Measurements from ENCODE around the gene PHLDA3.
A peak's percentile ranks its signal among the peaks of the same experiment; 100 is the strongest.

PHLDA3 gene

GRCh38 chr1:201468501-201468843 lies 516 bp downstream of the PHLDA3 start (continued):
- TF ChIP-seq REPIN1 (tag by site-specific recombination; IDR thresholded peaks at IDR 0.05; ENCODE audit: low read depth), result 0 out of 2 replicates have a peak, but pooled peaks have one; percentile 10
- TF ChIP-seq PBX3 (CRISPR knock-in tag; IDR thresholded peaks at IDR 0.05), result no peak
- TF ChIP-seq ZNF658 (tag by site-specific recombination; IDR thresholded peaks at IDR 0.05), result no peak
- peak; percentile 17; the same call in 1 of the 2 replicates for TF ChIP-seq KLF16 (tag by site-specific recombination; IDR thresholded peaks at IDR 0.05)

DNA sequence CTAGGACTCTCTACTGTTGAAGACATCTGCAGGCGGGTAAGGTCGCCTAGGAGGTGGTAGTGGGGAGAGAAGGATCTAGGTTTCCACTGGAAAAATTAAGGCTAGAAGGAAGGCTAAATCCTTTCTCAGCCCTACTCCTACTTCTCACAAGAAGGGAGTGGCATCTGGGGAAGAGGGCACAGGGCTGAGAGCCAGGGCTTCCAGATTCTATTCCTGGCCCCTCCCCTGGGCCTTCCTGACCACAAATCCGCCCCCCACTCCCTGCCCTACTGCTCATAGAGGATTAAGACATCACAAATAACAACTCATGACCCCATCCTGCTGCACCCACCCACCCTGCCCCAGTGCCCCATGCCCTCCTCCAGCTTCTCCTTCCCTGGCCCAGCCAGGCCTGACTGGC lies 2.5 kb downstream of the PHLDA3 start:
- Histone ChIP-seq H3K4me1 (ENCODE audit: control insufficient read depth, insufficient read depth, low read length) (peaks cover 6% of the 10 kb centered on the region; the same call in 1 of the 2 replicates), H3K9me3 (ENCODE audit: control insufficient read depth, insufficient read depth, low read depth, low read length) (no peaks in the 10 kb centered on the region), H3K36me3 (ENCODE audit: control insufficient read depth in 2 of 2, insufficient read depth in 1 of 2, low read length in 2 of 2) (peaks cover 3 to 40% of the 10 kb centered on the region in 2 experiments; a peak in 2 of 3 replicates), H3K27ac (ENCODE audit: extremely low read depth, low read depth, low read length) (no peak overlapping the region), H3K4me3 (ENCODE audit: low read depth, low read length) (peak overlapping the region; percentile 71)
- POLR2A ChIA-PET, result interaction anchor here (3.8 kb wide), 1 partner anchor 11 kb away, joined by 17 read pairs; no protein-coding TSS in a partner anchor
- TF ChIP-seq ZNF664 (tag by site-specific recombination; IDR thresholded peaks at IDR 0.05), result no peak
- TF ChIP-seq TCF7L2 (IDR thresholded peaks at IDR 0.05; ENCODE audit: borderline replicate concordance, low read depth, low read length), result no peak
- TF ChIP-seq ZNF423 (tag by site-specific recombination; IDR thresholded peaks at IDR 0.05), result no peak
- no peak for TF ChIP-seq ZIC2 (tag by site-specific recombination; IDR thresholded peaks at IDR 0.05)
- 0 out of 2 replicates have a peak, but pooled peaks have one; percentile 11 for TF ChIP-seq WT1 (tag by site-specific recombination; IDR thresholded peaks at IDR 0.05)
- no peak for TF ChIP-seq ZBTB1 (tag by site-specific recombination; IDR thresholded peaks at IDR 0.05)
- TF ChIP-seq ZNF707 (tag by site-specific recombination; IDR thresholded peaks at IDR 0.05), result no peak
- TF ChIP-seq ZFHX2 (tag by site-specific recombination; conservative IDR thresholded peaks at IDR 0.05), result peak; percentile 47
- TF ChIP-seq ZNF175 (tag by site-specific recombination; IDR thresholded peaks at IDR 0.05), result no peak
- TF ChIP-seq SALL2 (tag by site-specific recombination; IDR thresholded peaks at IDR 0.05; ENCODE audit: borderline replicate concordance), result no peak
- no peak for TF ChIP-seq ZNF24 (tag by site-specific recombination; IDR thresholded peaks at IDR 0.05)
- peak; percentile 70 for TF ChIP-seq KLF1 (tag by site-specific recombination; IDR thresholded peaks at IDR 0.05)
- TF ChIP-seq, protein P1, sequence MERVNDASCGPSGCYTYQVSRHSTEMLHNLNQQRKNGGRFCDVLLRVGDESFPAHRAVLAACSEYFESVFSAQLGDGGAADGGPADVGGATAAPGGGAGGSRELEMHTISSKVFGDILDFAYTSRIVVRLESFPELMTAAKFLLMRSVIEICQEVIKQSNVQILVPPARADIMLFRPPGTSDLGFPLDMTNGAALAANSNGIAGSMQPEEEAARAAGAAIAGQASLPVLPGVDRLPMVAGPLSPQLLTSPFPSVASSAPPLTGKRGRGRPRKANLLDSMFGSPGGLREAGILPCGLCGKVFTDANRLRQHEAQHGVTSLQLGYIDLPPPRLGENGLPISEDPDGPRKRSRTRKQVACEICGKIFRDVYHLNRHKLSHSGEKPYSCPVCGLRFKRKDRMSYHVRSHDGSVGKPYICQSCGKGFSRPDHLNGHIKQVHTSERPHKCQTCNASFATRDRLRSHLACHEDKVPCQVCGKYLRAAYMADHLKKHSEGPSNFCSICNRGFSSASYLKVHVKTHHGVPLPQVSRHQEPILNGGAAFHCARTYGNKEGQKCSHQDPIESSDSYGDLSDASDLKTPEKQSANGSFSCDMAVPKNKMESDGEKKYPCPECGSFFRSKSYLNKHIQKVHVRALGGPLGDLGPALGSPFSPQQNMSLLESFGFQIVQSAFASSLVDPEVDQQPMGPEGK (tag by site-specific recombination; IDR thresholded peaks at IDR 0.05), result peak; percentile 24; the same call in 1 of the 2 replicates
- peak; percentile 51; the same call in 1 of the 2 replicates for TF ChIP-seq EGR2 (tag by site-specific recombination; IDR thresholded peaks at IDR 0.05; ENCODE audit: low read depth)
- CTCF ChIA-PET, result interaction anchor here (0.7 to 6.3 kb wide), 7 partner anchors 10 to 46 kb away, joined by 3 to 44 read pairs (median 6); no protein-coding TSS in a partner anchor

DNA sequence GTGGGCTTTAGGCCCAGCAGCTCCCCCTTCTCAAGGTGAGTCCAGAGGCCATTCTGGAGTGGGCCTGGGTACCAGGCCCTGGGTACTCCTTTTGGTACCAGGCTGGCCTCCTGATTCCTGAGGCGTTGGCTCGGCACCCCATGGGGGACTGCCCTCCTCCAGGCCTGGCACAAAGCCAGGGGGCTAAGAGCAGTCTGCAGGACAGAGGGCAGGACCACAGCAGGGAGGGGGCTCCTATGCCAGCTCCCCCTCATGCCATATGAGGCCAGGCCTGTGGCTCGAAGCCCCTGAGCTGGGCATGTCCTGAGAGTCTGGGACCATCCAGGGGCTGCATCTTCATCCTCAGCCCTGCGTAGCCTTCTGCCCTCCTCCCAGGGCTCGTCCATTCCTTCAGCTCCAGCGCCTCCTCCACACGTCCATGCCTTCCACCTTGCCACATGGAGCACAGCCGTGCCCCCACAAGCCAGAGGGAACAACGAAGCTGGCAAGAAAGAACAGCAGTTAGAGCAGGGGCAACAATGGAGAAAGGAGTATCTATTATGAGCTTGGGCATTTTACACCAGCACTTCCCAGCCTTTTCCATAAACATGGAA lies 3.2 kb downstream of the PHLDA3 start:
- ChIA-PET CTCF (interaction anchor here (0.8 to 6.3 kb wide), 4 partner anchors 14 to 47 kb away, joined by 3 to 44 read pairs (median 10); no protein-coding TSS in a partner anchor), POLR2A (interaction anchor here (0.6 to 3.8 kb wide), 2 partner anchors 10 to 354 kb away, joined by 3 to 17 read pairs; no protein-coding TSS in a partner anchor)
- Histone ChIP-seq H3K4me3 (ENCODE audit: low read depth, low read length) (no peak overlapping the region), H3K36me3 (ENCODE audit: control insufficient read depth in 2 of 2, insufficient read depth in 1 of 2, low read length in 2 of 2) (peaks cover 3 to 40% of the 10 kb centered on the region in 2 experiments; a peak in 2 of 3 replicates), H3K9me3 (ENCODE audit: control insufficient read depth, insufficient read depth, low read depth, low read length) (no peaks in the 10 kb centered on the region), H3K27ac (ENCODE audit: extremely low read depth, low read depth, low read length) (no peak overlapping the region), H3K4me1 (ENCODE audit: control insufficient read depth, insufficient read depth, low read length) (peaks cover 11% of the 10 kb centered on the region)
- no peak for TF ChIP-seq SP2 (tag by site-specific recombination; IDR thresholded peaks at IDR 0.05)
- TF ChIP-seq, protein P2, sequence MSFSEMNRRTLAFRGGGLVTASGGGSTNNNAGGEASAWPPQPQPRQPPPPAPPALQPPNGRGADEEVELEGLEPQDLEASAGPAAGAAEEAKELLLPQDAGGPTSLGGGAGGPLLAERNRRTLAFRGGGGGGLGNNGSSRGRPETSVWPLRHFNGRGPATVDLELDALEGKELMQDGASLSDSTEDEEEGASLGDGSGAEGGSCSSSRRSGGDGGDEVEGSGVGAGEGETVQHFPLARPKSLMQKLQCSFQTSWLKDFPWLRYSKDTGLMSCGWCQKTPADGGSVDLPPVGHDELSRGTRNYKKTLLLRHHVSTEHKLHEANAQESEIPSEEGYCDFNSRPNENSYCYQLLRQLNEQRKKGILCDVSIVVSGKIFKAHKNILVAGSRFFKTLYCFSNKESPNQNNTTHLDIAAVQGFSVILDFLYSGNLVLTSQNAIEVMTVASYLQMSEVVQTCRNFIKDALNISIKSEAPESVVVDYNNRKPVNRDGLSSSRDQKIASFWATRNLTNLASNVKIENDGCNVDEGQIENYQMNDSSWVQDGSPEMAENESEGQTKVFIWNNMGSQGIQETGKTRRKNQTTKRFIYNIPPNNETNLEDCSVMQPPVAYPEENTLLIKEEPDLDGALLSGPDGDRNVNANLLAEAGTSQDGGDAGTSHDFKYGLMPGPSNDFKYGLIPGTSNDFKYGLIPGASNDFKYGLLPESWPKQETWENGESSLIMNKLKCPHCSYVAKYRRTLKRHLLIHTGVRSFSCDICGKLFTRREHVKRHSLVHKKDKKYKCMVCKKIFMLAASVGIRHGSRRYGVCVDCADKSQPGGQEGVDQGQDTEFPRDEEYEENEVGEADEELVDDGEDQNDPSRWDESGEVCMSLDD (tag by site-specific recombination; IDR thresholded peaks at IDR 0.05), result no peak
- TF ChIP-seq ZIC2 (tag by site-specific recombination; IDR thresholded peaks at IDR 0.05), result no peak
- no peak for TF ChIP-seq ZNF792 (tag by site-specific recombination; IDR thresholded peaks at IDR 0.05)
- TF ChIP-seq GLIS2 (tag by site-specific recombination; IDR thresholded peaks at IDR 0.05), result no peak
- TF ChIP-seq ZNF654 (tag by site-specific recombination; IDR thresholded peaks at IDR 0.05; ENCODE audit: low read depth), result no peak
- no peak for TF ChIP-seq PBX3 (CRISPR knock-in tag; IDR thresholded peaks at IDR 0.05)
- TF ChIP-seq HOXA7 (CRISPR knock-in tag; IDR thresholded peaks at IDR 0.05; ENCODE audit: borderline replicate concordance), result no peak
